Fibroblast of villous mesenchyme (primary cell): Measurements from ENCODE around the gene VWDE. TPM values are rescaled to one million over a fixed set of nuclear protein-coding genes. Genes with fewer than 3 reads are reported as not detected.
A peak's percentile ranks its signal among the peaks of the same experiment; 100 is the strongest.

Experiments used
- DNase-seq: peaks from one replicate; pipeline ENCODE4 v3.0.0-alpha.2; 2010; ENCODE audit warnings: low read depth
- H3K4me3 ChIP-seq: 2 replicates; pipeline ENCODE4 v1.5.1; 2011; ENCODE audit warnings: low read depth, mild to moderate bottlenecking, low read length
- total RNA-seq: library from RNA; depleted of rRNA; stranded (reverse); fragments of >200 nt; gene quantifications from 2 replicates; pipeline ENCODE4 v1.2.3, GENCODE V29; 2012
- TF ChIP-seq, protein P1 (sequence below): IDR thresholded peaks from 2 replicates; pipeline ENCODE4 v1.5.1; 2012; ENCODE audit warnings: low read depth, mild to moderate bottlenecking, low read length; ENCODE audit not compliant: insufficient read depth

The VWDE gene
- total RNA-seq, 1 donor: under 0.01 TPM

DNA sequence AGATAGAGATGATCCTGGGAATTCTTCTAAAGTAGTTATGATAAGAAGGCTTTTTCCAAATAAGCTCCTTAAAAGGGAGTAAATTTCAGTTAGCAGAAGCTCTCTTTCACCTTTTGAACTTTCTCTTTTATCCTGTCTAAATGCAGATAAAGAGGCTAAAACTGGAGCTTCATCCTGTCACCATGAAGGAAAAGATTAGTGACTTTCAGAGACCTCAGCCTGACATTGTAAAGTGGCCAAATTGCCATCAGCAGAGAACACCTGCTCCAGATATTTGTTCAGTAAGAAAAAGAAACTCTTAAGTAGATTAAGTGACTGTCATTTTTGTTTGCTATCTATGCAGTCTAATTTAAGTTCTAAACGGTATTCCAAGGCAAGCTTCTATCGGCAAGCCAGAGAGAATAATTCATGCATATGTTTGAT, 18.3 kb downstream of the VWDE start:
- TF ChIP-seq, protein P1, sequence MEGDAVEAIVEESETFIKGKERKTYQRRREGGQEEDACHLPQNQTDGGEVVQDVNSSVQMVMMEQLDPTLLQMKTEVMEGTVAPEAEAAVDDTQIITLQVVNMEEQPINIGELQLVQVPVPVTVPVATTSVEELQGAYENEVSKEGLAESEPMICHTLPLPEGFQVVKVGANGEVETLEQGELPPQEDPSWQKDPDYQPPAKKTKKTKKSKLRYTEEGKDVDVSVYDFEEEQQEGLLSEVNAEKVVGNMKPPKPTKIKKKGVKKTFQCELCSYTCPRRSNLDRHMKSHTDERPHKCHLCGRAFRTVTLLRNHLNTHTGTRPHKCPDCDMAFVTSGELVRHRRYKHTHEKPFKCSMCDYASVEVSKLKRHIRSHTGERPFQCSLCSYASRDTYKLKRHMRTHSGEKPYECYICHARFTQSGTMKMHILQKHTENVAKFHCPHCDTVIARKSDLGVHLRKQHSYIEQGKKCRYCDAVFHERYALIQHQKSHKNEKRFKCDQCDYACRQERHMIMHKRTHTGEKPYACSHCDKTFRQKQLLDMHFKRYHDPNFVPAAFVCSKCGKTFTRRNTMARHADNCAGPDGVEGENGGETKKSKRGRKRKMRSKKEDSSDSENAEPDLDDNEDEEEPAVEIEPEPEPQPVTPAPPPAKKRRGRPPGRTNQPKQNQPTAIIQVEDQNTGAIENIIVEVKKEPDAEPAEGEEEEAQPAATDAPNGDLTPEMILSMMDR: no peak
- H3K4me3 ChIP-seq: no peak overlapping the region
- no peak for DNase-seq

DNA sequence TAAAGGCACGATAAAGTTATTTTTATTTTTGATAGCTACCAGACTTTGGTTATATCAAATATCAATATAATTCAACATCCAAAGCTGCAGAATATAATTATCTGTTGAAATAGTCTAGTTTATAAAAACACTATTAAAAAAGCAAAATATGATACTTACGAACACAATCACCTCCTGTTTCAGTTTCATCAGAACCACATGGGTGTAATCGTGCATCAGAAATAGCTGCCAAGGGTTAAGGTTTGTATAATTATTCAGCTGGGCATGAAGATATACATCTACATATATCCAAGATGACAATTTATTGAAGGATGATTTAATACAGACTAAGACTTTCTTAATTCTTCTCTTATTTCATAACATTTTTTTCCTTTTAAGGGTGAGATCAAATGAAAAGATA, 20.3 kb downstream of the VWDE start:
- no peak overlapping the region for H3K4me3 ChIP-seq
- DNase-seq: no peak
- TF ChIP-seq, protein P1: no peak

DNA sequence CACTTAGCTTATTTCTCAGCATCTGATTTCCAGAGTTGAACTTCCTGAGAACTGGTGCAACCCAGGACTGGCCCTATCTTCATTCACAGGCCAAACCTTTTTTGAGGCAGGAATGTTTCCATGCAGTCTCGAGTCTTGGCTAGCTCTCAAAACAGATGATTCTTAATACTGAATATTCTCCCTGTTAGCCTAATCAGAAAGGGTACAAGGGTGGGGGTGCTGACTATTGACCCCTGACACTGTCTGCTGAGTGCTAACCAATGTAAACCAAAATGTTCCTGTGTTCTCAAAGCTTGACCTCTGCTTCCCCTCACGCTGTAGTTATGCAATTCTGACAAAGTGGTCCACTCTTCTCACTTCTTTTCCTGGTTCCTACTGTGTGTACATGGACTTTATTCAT, 25.3 kb downstream of the VWDE start:
- TF ChIP-seq, protein P1: no peak
- H3K4me3 ChIP-seq: no peak overlapping the region
- DNase-seq: no peak

DNA sequence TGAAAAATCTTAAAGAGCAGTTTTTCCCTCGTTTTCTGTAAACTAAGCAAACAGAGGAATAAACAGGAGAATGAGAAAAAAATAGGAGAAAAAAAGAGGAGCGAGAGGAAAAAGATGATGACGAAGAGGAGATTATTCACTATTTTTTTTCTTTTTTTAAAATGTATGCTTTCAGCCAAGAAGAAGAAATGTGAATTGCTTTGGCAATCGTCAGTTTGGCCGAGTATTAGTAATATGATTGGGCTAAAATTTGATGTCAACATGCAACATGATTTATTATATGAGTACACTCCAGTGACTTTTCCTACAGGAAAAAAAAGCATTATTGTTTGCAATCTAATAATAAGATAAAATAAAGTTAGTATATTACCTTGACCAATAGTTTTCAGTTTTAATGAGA, 26.3 kb downstream of the VWDE start:
- DNase-seq: no peak
- TF ChIP-seq, protein P1: no peak
- no peak overlapping the region for H3K4me3 ChIP-seq

DNA sequence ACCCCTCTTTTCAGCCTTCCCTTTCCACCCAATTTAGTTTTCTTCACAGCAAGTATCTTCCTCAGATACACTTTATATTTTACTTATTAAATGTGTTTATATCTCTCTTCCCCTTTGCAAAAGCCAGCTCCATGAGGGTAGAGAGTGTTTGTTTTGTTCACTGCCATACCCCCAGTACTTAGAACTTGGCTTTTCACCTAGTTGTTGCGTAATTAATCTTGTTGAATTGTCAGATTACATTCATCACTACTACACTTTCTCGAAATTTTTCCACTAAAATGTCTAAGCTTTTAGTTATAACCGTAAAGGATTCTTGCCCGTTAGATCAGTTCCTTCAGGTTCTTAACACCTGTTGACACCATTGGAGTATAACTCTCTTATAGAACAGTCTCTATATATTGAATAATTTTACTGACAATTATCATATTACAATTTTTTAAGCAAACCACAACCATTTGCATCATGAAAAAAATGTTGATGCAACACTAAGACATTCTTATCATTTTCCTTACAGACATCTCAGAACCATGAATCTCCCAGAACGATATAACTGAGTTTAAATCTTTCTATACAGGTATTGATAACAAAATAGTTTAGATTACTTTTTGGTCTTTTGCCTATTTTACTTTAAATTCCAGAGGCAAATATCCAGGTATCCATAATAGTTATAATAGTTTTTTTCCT, 29.9 kb downstream of the VWDE start:
- H3K4me3 ChIP-seq: no peak overlapping the region
- TF ChIP-seq, protein P1: no peak
- no peak for DNase-seq

DNA sequence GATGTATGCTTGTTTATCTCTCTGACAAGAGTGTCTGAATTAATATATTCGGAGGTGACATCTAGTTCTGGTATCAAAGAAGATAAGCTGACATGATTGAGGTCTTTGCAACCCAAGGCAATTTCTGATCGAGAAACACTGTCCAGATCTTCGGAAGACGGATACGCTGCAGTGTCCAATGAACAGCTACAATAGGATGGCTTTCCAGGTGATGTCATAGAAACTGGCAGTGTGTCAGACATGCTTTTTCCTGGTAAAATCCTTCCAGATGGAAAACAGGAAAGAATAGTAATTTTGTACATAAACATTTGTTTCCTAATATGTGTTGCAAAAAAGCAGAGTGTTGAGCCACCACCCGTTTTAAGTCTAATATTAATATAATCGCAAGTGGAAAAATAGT, 33.4 kb downstream of the VWDE start:
- TF ChIP-seq, protein P1: no peak
- no peak overlapping the region for H3K4me3 ChIP-seq
- DNase-seq: peak; percentile 10

DNA sequence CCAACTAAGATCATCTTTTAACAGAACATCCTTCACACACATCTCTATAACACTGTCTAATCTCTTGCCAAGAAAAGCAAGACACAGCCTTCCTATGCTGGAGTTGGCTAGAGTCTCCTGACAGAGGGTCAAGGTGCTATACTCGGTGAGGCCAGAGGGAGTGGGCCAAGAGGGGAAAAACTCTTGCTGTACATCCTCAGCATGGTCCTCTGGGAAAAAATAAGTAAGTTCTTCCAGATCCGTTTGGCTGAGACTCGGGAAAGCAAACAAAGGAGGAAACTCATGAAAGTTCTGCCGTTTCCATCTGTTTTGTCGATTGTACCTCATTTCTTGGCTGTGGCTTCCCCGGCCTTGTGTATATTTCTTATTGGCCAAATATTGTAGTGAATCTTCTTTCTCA, 33.9 kb downstream of the VWDE start:
- TF ChIP-seq, protein P1: no peak
- no peak overlapping the region for H3K4me3 ChIP-seq
- DNase-seq: no peak
